ENCODE results near the gene VAMP1.

VAMP1 gene

GRCh38 chr12:6424866-6425265 lies 45.6 kb downstream of the VAMP1 start:
- Histone ChIP-seq H3K27me3 (ENCODE audit: control insufficient read depth, insufficient read depth, low read length, poor library complexity, severe bottlenecking) (no peaks in the 10 kb centered on the region), H3K4me3 (ENCODE audit: insufficient read depth, low read depth, low read length) (no peak overlapping the region), H3K9me3 (ENCODE audit: control insufficient read depth, low read length) (no peaks in the 10 kb centered on the region), H3K27ac (ENCODE audit: insufficient read depth, low read depth, low read length, poor library complexity, severe bottlenecking) (no peak overlapping the region), H3K4me1 (ENCODE audit: control insufficient read depth, insufficient read depth, low read length) (no peaks in the 10 kb centered on the region), H3K36me3 (ENCODE audit: control insufficient read depth, insufficient read depth, low read length) (no peaks in the 10 kb centered on the region)
- WGBS, 2 experiments = 87 to 91% methylated on average over 8 of the region's 8 CpGs

GRCh38 chr12:6424008-6424347 lies 46.5 kb downstream of the VAMP1 start:
- H3K27ac ChIP-seq (ENCODE audit: insufficient read depth, low read depth, low read length, poor library complexity, severe bottlenecking) = no peak overlapping the region
- no peak overlapping the region for H3K4me3 ChIP-seq (ENCODE audit: insufficient read depth, low read depth, low read length)
- no peaks in the 10 kb centered on the region for H3K36me3 ChIP-seq (ENCODE audit: control insufficient read depth, insufficient read depth, low read length)
- H3K4me1 ChIP-seq (ENCODE audit: control insufficient read depth, insufficient read depth, low read length) = no peaks in the 10 kb centered on the region
- 83 to 85% methylated on average over 6 of the region's 6 CpGs for WGBS, 2 experiments
- H3K27me3 ChIP-seq (ENCODE audit: control insufficient read depth, insufficient read depth, low read length, poor library complexity, severe bottlenecking) = no peaks in the 10 kb centered on the region
- H3K9me3 ChIP-seq (ENCODE audit: control insufficient read depth, low read length) = no peaks in the 10 kb centered on the region

- H3K36me3 ChIP-seq (ENCODE audit: control insufficient read depth, insufficient read depth, low read length) = no peaks in the 10 kb centered on the region
- H3K9me3 ChIP-seq (ENCODE audit: control insufficient read depth, low read length) = no peaks in the 10 kb centered on the region
- H3K27me3 ChIP-seq (ENCODE audit: control insufficient read depth, insufficient read depth, low read length, poor library complexity, severe bottlenecking) = no peaks in the 10 kb centered on the region
- WGBS, 2 experiments = 23 to 24% methylated on average over 9 of the region's 9 CpGs
- no peak overlapping the region for H3K27ac ChIP-seq (ENCODE audit: insufficient read depth, low read depth, low read length, poor library complexity, severe bottlenecking)
- H3K4me1 ChIP-seq (ENCODE audit: control insufficient read depth, insufficient read depth, low read length) = no peaks in the 10 kb centered on the region
- no peak overlapping the region for H3K4me3 ChIP-seq (ENCODE audit: insufficient read depth, low read depth, low read length)
Observed at GRCh38 chr12:6423267-6424007, 47.0 kb downstream of the VAMP1 start.

- Histone ChIP-seq H3K4me3 (ENCODE audit: insufficient read depth, low read depth, low read length) (no peak overlapping the region), H3K36me3 (ENCODE audit: control insufficient read depth, insufficient read depth, low read length) (no peaks in the 10 kb centered on the region), H3K4me1 (ENCODE audit: control insufficient read depth, insufficient read depth, low read length) (no peaks in the 10 kb centered on the region), H3K27ac (ENCODE audit: insufficient read depth, low read depth, low read length, poor library complexity, severe bottlenecking) (no peak overlapping the region), H3K27me3 (ENCODE audit: control insufficient read depth, insufficient read depth, low read length, poor library complexity, severe bottlenecking) (no peaks in the 10 kb centered on the region), H3K9me3 (ENCODE audit: control insufficient read depth, low read length) (no peaks in the 10 kb centered on the region)
- 88 to 100% methylated on average over 4 of the region's 4 CpGs for WGBS, 2 experiments
Observed at GRCh38 chr12:6420364-6420763, 50.1 kb downstream of the VAMP1 start.

GRCh38 chr12:6418796-6419195 lies 51.7 kb downstream of the VAMP1 start:
- Histone ChIP-seq H3K4me3 (ENCODE audit: insufficient read depth, low read depth, low read length) (no peak overlapping the region), H3K27me3 (ENCODE audit: control insufficient read depth, insufficient read depth, low read length, poor library complexity, severe bottlenecking) (no peaks in the 10 kb centered on the region), H3K9me3 (ENCODE audit: control insufficient read depth, low read length) (no peaks in the 10 kb centered on the region), H3K36me3 (ENCODE audit: control insufficient read depth, insufficient read depth, low read length) (no peaks in the 10 kb centered on the region), H3K4me1 (ENCODE audit: control insufficient read depth, insufficient read depth, low read length) (no peaks in the 10 kb centered on the region), H3K27ac (ENCODE audit: insufficient read depth, low read depth, low read length, poor library complexity, severe bottlenecking) (no peak overlapping the region)
- WGBS, 2 experiments = 75 to 79% methylated on average over 6 of the region's 6 CpGs

- H3K27me3 ChIP-seq (ENCODE audit: control insufficient read depth, insufficient read depth, low read length, poor library complexity, severe bottlenecking) = no peaks in the 10 kb centered on the region
- WGBS, 2 experiments = 92 to 94% methylated on average over 3 of the region's 3 CpGs
- H3K27ac ChIP-seq (ENCODE audit: insufficient read depth, low read depth, low read length, poor library complexity, severe bottlenecking) = no peak overlapping the region
- H3K4me3 ChIP-seq (ENCODE audit: insufficient read depth, low read depth, low read length) = no peak overlapping the region
- H3K36me3 ChIP-seq (ENCODE audit: control insufficient read depth, insufficient read depth, low read length) = no peaks in the 10 kb centered on the region
- H3K4me1 ChIP-seq (ENCODE audit: control insufficient read depth, insufficient read depth, low read length) = no peaks in the 10 kb centered on the region
- H3K9me3 ChIP-seq (ENCODE audit: control insufficient read depth, low read length) = no peaks in the 10 kb centered on the region
Observed at GRCh38 chr12:6416596-6416995, 53.9 kb downstream of the VAMP1 start.
